GM19463 (cell line): ENCODE data around the gene CCDC85C.

Experiments used
- ATAC-seq: cut with Tn5 transposase; IDR thresholded peaks from one replicate; pipeline ENCODE4 v1.9.1; 2021; ENCODE audit warnings: mild to moderate bottlenecking, moderate library complexity; ENCODE audit not compliant: unreplicated experiment

CCDC85C gene

DNA sequence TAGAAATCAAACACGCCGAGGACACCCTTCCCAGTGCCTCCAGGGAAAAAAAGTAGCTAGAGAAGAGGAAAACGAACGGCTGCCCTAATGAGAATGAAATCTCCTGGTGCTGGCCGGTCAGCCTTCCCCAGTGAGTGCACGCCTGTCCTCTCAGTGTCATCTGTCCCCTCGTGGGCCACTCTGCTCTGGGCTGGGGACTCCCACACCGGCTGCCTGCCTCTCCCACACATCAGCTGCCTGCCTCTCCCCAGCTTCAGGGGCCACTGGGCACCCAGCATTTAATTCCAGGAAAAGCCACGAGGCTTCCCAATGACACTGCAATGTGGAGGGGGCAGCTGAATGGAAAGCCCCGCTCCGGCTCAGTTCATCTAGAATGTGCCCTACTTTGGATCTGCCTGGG is 59.0 kb downstream of the CCDC85C start:
- no peak for ATAC-seq

DNA sequence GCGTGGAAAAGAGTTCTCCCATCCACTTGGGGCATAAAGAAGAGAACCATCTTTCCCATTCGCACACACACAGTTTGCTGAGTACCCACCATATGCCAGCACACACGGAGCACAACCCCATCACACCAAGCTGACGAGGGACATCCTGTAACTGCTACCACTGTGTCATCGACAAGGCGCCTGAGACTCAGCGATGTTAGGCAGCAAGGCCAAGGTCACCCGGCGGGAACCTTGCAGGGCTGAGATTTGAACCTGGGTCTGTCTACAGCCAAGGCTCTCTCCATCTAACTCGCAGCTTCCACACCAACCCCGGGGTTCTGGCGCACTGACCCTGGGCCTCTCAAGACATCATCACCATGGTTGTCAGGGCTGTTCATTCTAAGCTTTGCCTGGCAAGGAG is 60.0 kb downstream of the CCDC85C start:
- no peak for ATAC-seq

DNA sequence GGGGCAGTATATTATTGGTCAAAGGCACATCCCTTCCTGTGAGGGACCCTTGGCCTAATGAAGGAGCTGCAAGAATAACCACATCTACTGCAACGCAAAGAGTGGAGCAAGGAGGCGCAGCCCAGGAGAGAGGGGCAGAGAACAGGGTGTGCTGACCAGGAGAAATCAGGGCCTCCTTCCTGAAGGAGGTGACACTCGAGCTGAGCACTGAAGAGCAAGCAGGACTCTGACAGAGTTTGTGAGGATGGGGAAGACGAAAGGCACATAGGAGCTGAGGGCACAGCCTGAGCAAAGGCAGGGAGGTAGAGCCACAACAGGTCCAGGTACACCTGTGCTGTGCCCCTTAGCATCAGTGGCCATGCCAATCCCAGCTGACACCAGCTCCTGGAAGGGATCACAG is 60.6 kb downstream of the CCDC85C start:
- ATAC-seq: no peak

DNA sequence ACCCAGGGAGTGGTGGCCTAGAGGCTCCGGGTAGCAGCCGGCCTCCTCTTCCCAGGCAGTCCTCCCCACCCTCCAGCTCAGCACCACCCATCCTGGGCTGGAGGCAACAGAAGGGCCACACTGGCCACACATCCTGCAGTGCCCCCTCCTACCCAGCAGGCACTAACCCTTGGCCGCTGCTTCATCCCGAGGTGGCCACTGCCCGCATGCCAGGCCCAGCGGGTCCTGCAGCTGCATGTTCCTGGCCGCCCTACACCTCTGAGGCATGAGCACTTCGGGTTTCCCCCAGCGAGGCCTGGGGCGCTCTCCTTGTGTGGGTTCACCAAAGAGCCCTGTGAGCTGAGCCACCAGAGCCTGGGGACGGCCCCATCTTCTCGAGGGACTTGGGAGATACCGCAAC is 61.4 kb downstream of the CCDC85C start:
- no peak for ATAC-seq

DNA sequence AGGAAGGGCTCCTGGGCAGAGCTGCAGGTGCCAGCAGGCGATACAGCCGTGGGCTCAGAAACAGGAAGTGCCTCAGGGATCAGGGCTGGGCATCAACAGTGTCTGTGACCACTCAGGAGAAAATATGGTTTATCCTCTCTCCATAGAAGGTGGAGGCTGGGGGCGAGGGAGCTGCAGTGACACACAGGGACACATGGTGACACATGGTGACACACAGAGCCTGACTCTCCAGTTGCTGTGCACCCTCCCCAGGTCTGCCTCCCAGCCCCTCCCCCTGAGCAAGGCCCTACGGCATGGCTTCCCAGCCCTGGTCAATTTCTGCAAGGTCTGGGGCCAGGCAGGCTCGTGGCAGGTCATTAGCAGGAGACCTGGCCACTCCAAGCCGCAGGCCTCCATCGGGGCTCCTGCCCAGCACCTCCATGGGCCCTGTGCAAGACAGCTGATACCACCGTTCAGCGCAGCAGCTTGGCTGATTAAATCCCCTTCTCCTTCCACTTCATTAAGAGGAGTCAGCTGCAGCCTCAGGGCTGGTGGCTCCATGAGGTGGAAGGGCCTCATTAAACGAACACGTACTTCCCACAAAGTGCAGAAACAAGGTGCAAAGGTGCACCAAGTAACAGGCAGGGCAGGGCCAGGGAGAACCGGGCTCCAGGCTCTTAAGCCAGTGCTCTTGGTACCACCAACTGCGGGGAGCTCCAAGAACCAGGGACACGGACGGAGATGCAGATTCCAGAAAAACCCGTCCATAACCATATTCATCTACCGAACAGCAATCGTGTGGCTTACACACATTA is 62.1 kb downstream of the CCDC85C start:
- no peak for ATAC-seq

DNA sequence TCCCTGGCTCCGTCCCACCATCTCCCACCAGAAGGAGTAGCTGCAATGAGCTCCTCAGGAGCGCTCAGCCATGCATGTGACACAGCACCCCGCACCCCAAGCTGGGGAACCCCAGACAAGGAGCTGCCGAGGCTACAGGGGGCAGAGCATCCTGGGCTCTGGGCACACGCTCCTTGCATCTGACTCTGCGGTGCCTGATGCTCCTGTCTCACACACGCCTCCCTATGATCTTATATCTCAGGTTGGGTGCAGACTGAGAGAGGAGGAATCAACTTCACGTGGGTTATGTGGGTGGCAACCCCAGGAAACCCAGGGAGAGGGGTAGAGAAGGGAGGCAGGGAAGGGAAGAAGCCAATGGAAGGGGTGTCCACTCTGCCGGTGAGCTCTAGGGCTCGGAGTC is 62.8 kb downstream of the CCDC85C start:
- ATAC-seq: no peak

DNA sequence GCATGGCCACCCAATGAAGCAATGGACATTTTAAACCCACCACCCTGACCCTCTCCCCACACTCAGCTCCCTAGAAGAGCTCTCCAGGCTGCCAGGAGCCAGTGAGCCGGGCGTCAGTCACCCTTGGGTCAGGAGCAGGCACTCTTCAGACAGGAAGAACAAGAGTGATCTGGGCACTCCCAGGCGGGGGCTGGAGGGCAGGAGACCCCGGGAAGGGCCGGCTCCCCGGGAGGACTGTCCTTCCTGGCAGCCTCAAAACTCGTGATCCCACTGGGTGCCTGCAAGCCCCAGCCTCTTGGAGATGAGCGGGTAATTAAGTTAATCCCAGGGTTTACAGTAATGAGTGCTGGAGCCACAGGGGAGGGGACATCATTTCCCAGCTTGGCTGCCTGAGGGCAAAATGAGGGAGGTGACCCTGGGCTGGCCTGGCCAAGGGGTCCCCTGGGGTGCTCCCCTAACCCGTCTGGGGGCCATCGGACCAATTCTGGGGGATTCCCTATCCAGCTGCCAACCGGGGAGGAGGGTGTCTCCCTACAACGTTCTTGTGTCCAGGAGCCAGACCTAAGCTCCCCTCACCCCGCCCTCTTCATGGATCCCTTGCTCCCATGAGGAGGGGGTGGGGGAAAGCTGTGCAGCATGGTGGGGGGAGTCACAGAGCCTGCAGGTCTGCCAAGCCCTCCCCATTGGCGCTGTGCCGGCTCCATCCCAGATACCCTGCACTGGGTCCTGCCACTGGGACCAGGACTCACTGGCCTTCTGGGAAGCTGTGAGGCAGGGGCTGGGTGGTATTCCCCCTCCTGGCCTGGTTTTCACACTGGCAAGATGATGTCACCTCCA is 63.6 kb downstream of the CCDC85C start:
- no peak for ATAC-seq

DNA sequence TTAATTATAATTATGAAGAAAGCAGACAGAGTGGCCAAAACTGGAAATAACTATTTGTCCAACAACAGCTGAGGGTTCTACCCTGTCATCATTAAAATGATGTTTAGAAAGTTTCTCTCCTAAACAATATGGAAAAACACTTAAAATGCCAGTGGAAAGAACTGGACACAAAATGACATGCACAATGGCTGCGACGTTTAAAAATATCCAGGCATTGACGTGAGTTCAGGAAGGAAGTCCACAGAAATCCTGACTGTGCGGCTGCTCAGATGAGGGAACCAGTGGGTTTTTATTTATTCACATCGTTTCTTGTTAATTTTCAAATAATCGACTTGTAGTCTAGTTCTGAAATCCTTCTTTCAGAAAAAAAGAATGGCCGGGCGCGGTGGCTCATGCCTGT is 64.5 kb downstream of the CCDC85C start:
- no peak for ATAC-seq

DNA sequence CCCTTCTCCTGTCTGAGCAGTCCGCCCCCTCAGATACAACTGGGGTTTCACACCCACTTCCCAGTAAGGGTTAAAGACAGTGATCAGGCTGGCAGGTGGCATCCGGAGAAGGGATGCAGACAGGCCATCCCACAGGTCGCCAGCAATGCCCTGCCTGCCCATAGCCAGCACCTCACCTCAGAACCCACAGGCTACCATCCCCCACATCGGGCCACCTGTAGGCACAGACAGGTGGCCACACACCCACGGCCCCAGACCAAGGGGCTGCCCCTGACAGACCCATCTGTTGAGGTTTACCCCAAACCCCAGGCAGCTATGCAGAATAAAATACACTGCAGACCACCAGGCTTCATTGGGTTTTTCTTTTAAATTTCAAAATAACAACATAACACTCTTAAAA is 65.3 kb downstream of the CCDC85C start:
- no peak for ATAC-seq

DNA sequence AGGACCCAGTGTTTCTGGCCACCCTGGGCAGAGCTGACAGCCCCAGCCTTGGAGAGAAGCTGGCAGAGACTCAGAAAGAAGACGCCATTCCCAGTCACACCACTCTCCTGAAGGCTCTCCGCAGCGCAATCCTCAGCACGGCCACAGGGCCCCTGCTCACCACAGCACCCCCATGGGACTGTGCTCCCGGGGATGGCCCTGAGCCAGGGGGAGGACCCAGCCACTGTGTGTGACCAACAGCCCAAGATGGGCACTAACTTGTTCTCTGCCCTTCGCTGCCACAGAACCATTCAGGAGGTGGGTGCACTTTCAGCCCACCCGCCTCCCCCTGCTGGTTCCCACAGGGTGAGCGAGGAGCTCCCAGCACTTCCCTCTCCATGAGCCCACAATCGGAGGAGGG is 65.7 kb downstream of the CCDC85C start:
- ATAC-seq: no peak

DNA sequence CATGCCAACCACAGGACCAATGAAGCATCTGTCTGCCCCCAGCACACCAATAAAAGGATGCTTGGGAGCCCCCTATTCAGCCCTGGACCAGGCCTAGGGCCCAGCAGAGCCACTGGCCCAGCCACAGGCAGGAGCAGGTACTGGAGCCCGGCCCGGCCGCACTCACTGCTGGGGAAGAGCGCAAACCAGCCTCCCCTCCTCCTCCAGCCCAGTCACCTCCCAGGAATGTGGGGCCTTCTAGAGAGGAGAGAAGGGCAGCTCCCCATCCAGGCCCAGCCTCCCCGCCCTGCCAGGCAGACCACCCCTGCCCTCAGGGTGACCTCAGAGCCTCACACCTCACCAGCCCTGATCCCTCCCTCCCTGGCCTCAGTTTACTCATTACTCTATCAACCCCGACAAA is 66.6 kb downstream of the CCDC85C start:
- ATAC-seq: no peak

DNA sequence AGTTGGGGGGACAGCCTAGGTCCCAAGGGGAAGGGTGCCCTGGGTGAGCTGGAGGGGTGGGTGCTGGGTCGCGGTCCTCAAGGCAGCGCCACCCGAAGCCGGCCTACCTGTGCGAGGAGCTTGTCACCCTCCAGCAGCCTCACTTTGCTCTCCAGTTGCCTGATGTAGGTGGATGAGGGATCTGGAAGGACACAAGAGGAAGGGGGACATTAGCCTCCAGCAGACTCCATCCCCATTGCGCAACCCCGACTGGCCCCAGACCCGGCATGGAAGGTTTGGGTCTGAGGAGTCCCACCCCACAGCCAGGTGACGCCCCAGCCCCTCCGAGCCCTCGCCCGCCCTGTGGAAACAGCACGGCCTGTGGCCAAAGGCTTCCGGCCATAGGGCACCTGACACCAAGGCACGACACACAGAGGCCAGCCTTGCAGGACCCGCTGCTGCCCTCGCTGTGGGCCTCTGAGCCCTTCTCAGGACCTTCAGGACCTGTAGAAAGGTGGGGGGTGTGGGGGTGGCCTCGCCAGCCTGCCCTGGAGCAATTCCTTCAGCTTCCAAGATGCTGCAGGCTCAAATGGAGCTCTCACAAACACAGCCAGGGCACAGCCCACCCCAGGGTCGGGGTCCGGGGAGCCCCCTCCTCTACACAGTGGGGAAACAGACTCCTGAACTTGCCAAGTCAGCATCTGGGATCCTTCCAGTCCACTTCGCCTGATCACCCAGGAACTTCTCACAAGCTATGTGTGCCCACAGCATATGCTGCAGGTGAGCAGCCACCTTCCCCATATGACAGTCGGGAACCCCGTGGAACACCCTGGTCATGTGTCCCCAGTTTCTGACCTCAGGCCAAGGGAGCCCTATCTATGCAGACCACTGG is 67.9 kb downstream of the CCDC85C start:
- ATAC-seq: no peak

DNA sequence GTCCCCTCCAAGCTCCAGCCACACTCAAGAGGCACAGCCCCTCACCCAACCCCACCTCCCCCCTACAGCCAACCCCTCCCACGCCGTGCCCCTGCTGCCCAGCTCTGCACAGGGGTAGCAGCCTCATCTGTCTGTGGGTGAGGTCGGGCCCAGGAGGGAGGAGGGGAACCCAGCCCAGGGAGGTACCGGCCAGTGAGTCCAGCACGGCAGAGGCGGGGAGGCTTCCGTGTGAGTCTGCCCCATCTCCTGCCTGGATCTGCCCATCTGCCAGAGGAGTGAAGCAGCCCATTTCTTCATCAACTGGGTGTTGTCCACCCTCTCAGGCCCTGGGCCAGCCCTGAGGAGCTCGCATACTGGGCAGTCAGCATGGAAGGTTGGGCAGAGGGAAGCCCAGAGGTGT is 68.6 kb downstream of the CCDC85C start:
- ATAC-seq: no peak

DNA sequence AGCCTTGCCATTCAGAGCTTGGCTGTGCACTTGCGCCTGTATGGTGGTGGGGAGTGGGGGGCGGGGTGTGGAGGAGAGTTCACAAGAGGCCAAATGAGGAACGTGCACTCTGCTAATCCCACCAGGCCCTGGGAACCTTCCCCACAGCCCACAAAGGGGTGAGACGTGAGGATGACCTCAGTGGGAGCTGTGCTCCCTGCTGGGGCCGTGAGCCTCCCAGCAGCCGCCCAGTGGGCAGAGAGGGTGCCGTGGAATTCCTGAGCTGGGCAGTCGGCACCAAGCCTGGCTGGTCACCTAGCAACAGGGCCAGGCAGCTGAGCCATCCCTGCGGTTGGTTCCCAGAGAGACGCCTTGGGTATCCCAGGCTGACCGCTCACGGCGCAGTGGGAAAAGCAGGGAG is 69.1 kb downstream of the CCDC85C start:
- no peak for ATAC-seq

DNA sequence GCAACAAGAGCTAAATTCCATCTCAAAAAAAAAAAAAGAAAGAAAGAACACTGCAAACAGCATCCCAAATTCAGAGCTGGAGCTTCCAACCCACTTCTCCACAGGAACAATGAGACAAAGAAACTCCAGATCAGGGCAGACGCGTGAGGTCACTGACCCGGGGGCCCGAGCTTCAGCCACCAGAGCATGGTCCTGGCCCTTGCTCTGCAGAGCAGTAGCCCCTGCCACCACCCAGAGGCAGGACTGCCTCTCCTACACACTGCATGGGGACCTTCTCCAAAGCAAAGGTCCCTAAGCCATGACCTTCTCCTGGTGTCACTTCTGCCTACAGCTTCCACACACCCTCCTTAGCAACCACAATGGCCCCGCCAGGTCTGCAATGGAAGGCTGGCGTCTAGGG is 69.7 kb downstream of the CCDC85C start:
- no peak for ATAC-seq

DNA sequence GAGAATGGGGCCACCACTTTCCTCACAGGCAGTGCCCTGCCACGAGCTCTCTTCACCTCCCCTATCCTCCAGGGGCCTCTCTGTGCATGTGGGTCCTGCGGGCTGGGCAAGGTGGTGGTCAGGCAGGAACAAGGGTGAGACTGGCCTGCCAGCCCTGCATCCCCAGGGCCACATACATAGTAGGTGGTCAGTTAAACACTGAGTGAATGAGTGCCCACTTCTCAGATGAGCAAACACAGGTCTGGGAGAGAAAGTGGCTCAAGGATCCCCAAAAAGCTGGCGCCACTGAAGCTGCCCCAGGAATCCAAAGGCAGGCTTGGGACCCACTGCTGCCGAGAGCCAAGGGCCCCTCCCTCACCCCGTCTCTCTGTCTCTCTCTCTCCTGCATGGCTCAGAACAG is 71.7 kb downstream of the CCDC85C start:
- ATAC-seq: no peak

DNA sequence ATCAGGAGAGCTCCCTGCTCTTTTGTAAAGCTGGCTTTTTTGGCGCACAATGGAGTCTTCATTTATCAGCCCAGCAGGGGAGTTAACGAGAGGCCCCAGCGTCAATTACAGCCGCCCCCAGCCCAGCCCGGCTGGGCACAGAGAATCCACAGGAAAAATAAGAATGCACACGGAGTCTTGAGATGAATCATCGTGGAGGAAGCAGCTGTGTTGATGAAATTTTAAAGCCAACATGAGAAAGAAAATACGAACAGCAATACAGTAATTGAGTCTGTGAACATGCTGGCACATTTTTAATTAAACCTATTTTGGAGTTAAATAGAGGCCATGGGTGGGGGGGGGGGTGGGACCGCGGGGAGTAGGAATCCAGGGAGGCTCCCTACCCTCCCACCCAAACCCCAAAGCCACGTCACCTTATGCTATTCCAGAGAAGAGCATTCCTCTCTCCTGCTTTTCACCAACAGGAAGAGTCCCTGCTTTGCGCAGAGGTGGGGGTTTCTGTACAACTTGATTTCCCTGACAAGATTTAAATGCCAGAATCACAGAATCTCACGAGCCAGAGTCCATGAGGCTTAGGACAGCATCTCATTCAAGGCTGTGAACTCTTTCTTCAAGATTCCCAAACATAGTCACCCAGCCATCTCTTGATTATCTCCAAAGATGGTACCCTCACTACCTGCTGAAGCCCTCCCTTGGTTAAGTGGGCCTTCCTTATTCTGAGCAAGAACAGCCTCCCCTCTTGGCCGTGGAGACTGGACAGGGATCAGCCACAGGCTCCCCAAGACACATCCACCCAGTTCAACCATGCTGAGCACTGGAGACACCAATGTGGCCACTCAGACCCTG is 72.5 kb downstream of the CCDC85C start:
- no peak for ATAC-seq

DNA sequence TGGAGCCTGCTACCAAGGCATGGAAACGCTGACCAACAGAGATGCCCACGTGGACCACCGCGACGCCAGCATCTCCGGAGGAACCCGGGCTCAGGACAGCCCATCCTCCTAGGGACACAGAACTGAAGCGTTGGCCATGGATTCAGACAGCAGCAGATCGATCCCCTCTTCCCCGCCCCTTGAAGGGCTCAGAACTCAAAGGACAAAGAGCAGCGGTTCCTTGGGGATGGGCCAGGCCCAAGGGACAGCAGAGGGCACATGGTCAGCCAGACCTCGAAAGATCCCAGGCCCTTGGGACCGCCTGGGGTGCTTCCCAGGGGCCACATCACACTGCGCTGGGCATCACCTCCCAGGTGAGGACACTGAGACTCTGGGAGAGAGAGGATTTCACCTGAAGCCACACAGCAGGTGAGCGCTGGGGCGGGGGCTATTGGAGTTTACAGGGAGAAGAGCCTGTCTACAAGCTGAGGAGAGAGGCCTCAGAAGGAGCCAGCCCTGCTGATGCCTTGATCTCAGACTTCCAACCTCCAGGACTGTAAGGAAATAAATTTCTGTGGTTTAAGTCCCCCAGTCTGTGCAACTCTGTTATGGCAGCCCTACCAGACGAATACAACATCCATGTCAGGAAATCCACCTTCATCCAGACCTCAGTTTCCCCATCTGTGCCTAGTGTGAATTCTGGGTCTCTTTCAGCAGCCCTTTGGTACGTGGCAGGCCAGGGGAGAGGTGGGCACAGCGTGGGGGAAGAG is 73.4 kb downstream of the CCDC85C start:
- no peak for ATAC-seq

DNA sequence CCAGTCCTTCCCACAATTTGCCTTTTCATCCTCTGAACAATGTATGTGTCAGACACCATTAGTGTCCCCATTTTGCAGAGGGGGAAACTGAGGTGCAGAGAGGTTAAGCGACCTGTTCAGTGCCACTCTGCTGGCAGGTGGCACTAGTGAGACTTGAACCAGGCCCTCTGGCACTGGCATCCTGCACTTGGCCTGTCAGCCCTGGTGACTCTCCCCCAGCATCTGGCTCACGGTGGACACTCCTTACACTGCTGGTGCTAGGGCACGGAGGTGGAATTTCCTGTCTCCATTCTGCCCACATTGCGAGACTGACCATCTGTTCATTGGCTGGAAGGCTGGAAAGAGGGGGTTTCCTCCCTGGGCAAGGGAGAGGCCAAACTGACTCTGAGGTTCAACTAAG is 74.1 kb downstream of the CCDC85C start:
- ATAC-seq: no peak
